Mesothelial cell of epicardium (in vitro differentiated cells): Measurements from ENCODE around the gene TBC1D14. TPM values are rescaled to one million over a fixed set of nuclear protein-coding genes. Genes with fewer than 3 reads are reported as not detected.
A peak's percentile ranks its signal among the peaks of the same experiment; 100 is the strongest.

Experiments used
- DNase-seq, 2 experiments: peaks; one replicate each; pipeline ENCODE4 v3.0.0; 2021; ENCODE audit warnings: low spot score in 2 of 2; ENCODE audit not compliant: unreplicated experiment in 2 of 2
- H3K27ac Mint-ChIP-seq: 2 replicates; pipeline ENCODE4 v1.8.0; 2021; ENCODE audit warnings: mixed read lengths
- H3K27me3 Mint-ChIP-seq: 2 replicates; pipeline ENCODE4 v1.8.0; 2021; ENCODE audit warnings: low read depth, mixed read lengths
- H3K36me3 Mint-ChIP-seq: 2 replicates; pipeline ENCODE4 v1.8.0; 2021; ENCODE audit warnings: mixed read lengths
- H3K4me1 Mint-ChIP-seq: 2 replicates; pipeline ENCODE4 v1.8.0; 2021; ENCODE audit warnings: mixed read lengths
- H3K4me3 Mint-ChIP-seq: 2 replicates; pipeline ENCODE4 v1.8.0; 2021; ENCODE audit warnings: mild to moderate bottlenecking, moderate library complexity, mixed read lengths
- H3K9me3 Mint-ChIP-seq: 2 replicates; pipeline ENCODE4 v1.8.0; 2021; ENCODE audit warnings: mixed read lengths
- total RNA-seq: library from RNA; stranded (reverse); gene quantifications from 3 replicates; pipeline ENCODE4 v1.2.1, GENCODE V29; 2021
- TF ChIP-seq, protein P1 (sequence below): fragments of 200-600 bp; sonication (generic); IDR thresholded peaks from one replicate; pipeline ENCODE4 v1.5.0; 2021; ENCODE audit warnings: antibody characterized with exemption; ENCODE audit not compliant: unreplicated experiment

TBC1D14 gene
- total RNA-seq, 1 donor from 2014 or later: 54.5 TPM

DNA sequence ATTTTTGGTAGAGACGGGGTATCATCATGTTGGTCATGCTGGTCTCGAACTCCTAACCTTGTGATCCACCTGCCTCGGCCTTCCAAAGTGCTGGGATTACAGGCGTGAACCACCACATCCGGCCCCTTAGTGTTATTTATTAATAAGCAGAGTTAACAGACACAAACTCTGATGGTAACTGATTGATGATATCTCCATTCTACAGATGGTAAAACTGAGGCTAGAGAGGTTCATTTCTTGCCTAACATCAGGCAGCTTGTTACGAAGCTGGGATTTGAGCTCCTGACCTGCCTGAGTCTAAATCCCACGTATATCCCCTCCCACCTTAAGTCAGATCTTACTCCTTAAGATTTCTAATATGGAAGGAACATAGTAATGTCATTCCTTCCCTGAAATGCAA, 36.9 kb downstream of the TBC1D14 start:
- TF ChIP-seq, protein P1, sequence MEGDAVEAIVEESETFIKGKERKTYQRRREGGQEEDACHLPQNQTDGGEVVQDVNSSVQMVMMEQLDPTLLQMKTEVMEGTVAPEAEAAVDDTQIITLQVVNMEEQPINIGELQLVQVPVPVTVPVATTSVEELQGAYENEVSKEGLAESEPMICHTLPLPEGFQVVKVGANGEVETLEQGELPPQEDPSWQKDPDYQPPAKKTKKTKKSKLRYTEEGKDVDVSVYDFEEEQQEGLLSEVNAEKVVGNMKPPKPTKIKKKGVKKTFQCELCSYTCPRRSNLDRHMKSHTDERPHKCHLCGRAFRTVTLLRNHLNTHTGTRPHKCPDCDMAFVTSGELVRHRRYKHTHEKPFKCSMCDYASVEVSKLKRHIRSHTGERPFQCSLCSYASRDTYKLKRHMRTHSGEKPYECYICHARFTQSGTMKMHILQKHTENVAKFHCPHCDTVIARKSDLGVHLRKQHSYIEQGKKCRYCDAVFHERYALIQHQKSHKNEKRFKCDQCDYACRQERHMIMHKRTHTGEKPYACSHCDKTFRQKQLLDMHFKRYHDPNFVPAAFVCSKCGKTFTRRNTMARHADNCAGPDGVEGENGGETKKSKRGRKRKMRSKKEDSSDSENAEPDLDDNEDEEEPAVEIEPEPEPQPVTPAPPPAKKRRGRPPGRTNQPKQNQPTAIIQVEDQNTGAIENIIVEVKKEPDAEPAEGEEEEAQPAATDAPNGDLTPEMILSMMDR: no peak
- no peak overlapping the region for H3K27ac Mint-ChIP-seq
- no peaks in the 10 kb centered on the region for H3K9me3 Mint-ChIP-seq
- no peaks in the 10 kb centered on the region for H3K27me3 Mint-ChIP-seq
- no peak overlapping the region for H3K4me3 Mint-ChIP-seq
- no peak for DNase-seq
- H3K36me3 Mint-ChIP-seq: peaks cover 5% of the 10 kb centered on the region
- H3K4me1 Mint-ChIP-seq: peaks cover 40% of the 10 kb centered on the region

DNA sequence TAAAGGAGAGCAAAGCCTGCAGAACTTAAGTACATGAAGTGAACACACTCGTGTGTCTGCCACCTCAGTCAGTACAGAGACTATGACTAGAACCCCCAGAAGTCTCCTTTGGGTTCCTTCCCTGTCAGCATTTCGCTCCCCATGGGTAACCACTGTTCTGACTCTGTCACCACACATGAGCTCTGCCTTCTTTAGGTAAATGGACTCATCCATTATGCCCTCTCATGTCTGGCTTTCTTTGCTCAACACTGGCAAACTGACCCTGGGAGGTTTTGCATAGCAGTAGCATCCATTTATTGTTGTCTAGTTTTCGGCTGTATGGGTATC, 38.5 kb downstream of the TBC1D14 start:
- no peaks in the 10 kb centered on the region for H3K9me3 Mint-ChIP-seq
- peaks cover 26% of the 10 kb centered on the region for H3K4me1 Mint-ChIP-seq
- H3K4me3 Mint-ChIP-seq: no peak overlapping the region
- H3K36me3 Mint-ChIP-seq: peaks cover 5% of the 10 kb centered on the region
- no peaks in the 10 kb centered on the region for H3K27me3 Mint-ChIP-seq
- TF ChIP-seq, protein P1: no peak
- peak overlapping the region; percentile 17 for H3K27ac Mint-ChIP-seq
- DNase-seq: no peak

DNA sequence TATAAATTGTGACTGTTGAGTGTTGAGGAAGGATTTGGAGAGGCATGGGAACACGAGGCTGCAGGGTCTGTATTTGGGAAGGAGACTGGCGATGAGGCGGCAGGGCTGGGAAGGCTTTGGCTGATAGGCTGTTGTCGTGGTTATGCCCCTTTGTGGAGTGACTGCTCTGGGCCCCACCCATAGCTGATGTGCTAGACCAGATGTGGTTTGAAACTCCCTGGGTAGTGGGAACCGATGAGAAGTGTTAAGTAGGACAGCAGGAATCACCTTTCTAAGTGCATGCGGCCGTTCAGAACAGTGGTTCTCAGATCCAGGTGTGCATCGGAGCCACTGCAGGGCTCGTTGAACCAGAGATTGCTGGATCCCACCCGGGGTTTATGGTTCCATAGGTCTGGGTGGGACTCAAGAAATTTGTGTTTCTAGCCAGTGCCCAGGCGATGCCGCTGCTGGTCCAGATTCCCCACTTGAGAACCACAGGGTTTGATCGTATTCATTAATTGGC, 42.3 kb downstream of the TBC1D14 start:
- DNase-seq: no peak
- Mint-ChIP-seq H3K36me3 (peaks cover 5% of the 10 kb centered on the region), H3K27ac (no peak overlapping the region), H3K27me3 (no peaks in the 10 kb centered on the region), H3K4me1 (peaks cover 29% of the 10 kb centered on the region), H3K9me3 (no peaks in the 10 kb centered on the region), H3K4me3 (no peak overlapping the region)
- TF ChIP-seq, protein P1: no peak

DNA sequence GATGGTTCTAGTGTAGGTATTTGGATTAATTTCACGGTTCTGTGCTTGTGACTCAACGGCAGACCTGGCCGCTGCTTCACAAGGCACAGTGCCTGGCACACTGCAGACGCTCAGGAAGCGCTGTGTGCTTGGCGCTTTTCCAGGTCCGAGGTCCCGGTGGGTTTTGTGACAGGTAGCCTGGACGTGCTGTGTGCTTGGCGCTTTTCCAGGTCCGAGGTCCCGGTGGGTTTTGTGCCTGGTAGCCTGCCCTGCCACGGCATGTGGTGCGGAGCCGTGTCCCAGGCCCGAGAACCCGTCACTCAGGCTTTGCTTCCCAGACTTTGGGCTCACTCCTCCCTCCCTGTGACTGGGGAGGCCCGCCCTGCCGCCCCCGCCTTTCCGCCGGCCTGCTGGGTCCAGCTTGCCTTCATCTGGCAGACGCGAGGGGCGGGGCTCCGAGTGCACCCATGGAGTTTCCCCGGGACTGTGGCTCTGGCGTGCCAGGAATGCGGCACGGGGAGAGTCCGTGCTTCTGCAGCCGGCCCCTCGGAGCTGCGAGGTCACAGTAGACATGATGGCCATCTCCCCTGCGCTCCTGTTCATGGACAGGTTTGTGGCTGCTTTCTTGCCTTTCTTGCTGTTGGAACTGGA, 44.2 kb downstream of the TBC1D14 start:
- peak in 1 of 2 experiments; percentile 71 for DNase-seq
- Mint-ChIP-seq H3K27me3 (no peaks in the 10 kb centered on the region), H3K9me3 (no peaks in the 10 kb centered on the region), H3K4me1 (peaks cover 24% of the 10 kb centered on the region), H3K4me3 (no peak overlapping the region), H3K36me3 (peaks cover 5% of the 10 kb centered on the region), H3K27ac (peak overlapping the region; percentile 74)
- TF ChIP-seq, protein P1: no peak

DNA sequence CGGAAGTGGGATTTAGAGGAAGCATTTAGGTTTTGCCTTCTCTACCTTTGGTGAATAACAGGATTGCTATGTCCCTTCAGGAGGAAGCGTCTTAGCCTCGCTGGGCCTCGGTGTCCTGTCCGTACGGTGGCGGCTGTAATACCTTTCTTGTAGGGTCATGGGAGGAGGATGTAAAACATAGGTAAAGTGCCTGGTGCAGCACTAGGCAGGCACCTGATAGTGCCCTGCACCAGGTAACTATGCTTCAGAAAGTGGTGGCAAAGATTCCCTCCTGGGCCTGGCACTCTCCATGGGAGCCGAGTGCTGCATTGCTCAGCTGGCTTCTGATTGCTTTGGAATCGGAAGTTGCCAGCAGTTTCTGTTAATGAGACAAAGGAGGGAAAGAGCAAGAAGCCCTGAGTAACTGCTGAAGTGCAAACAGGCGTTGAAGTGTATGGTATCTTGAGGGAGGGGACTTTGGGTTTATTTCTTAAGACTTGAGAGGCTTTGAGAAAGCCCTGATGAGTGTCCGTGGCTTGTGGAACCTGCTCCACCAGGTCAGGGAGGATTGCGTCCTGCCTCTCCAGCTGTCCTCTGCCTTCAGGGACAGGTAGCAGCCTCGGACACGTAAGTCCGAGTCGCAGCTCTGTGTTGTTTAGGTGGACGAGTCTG, 45.8 kb downstream of the TBC1D14 start:
- no peak for DNase-seq
- Mint-ChIP-seq H3K27ac (peak overlapping the region; percentile 74), H3K27me3 (no peaks in the 10 kb centered on the region), H3K36me3 (no peaks in the 10 kb centered on the region), H3K9me3 (no peaks in the 10 kb centered on the region), H3K4me1 (peaks cover 28% of the 10 kb centered on the region), H3K4me3 (no peak overlapping the region)
- TF ChIP-seq, protein P1: no peak
